ENCODE measurements around the gene TENM3. TPM values are rescaled to one million over a fixed set of nuclear protein-coding genes. Genes with fewer than 3 reads are reported as not detected.

The TENM3 gene
- total and polyA plus RNA-seq, 2 donors (not counting 3 experiments of a cell fraction or from before 2014, with no cell fraction given) = 3.2 to 6.2 TPM

DNA sequence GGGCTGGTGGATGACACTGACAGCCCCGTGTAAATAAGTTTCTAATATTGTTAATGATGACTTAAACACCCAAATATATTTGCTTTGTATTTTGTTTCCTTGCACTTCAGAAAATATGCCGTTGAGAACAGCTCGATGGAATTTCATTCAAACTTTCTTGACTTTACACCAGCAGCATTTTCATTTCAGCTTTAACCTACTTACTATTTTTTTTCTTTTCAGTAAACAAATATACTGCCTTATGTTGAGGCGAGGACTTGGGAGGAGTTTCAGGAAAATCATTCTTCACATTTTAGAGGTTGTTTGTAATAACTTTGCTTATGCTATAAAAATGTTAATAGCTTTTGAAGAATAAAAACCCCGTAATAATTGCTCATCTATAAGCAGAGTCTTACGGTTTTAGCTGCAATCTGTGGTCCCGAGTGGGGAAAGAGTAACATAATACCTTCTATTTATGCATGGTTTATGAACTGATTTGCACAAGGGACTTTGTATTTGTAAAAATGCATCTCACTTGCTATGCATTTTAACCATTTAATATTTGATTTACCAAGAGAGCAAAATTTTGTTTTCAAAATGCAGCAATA lies 14.1 kb upstream of the TENM3 start:
- Histone ChIP-seq H3K4me3 (replicated peaks in 1 of 3; ENCODE audit: insufficient read depth in 1 of 3, low read depth in 1 of 3, low read length in 3 of 3) (no peak overlapping the region), H3K79me2 (ENCODE audit: control insufficient read depth, insufficient read depth, low read length) (no peaks in the 10 kb centered on the region), H3K27ac (ENCODE audit: insufficient read depth, low read depth, low read length) (no peak overlapping the region), H3K36me3 (ENCODE audit: control insufficient read depth in 2 of 2, extremely low read depth in 1 of 2, insufficient read depth in 2 of 2, low read length in 2 of 2) (no peaks in the 10 kb centered on the region), H3K4me1 (ENCODE audit: control insufficient read depth, extremely low read depth, insufficient read depth, low read length) (no peaks in the 10 kb centered on the region), H3K4me2 (ENCODE audit: insufficient read depth, low read length) (no peak overlapping the region), H3K9me3 (replicated peaks; ENCODE audit: control insufficient read depth, insufficient read depth, low read length) (peaks cover 2% of the 10 kb centered on the region), H2AFZ (ENCODE audit: low read depth, low read length) (no peak overlapping the region), H3K27me3 (ENCODE audit: control insufficient read depth in 2 of 2, insufficient read depth in 2 of 2, low read length in 2 of 2) (no peaks in the 10 kb centered on the region), H3K9ac (replicated peaks; ENCODE audit: extremely low read depth, insufficient read depth, low read length) (no peak overlapping the region), H4K20me1 (replicated peaks; ENCODE audit: control insufficient read depth, extremely low read depth, insufficient read depth, low read length) (no peaks in the 10 kb centered on the region), H3K9me1 (replicated peaks; ENCODE audit: control insufficient read depth, extremely low read depth, insufficient read depth, low read length) (no peaks in the 10 kb centered on the region)
- FAIRE-seq = no peak
- BruUV-seq (replicated peaks) = no TSS peak
- no peak for TF ChIP-seq POLR2AphosphoS5 (IDR thresholded peaks at IDR 0.05; ENCODE audit: insufficient read depth, low read depth, low read length)
- TF ChIP-seq, protein P1, sequence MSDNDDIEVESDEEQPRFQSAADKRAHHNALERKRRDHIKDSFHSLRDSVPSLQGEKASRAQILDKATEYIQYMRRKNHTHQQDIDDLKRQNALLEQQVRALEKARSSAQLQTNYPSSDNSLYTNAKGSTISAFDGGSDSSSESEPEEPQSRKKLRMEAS (IDR thresholded peaks at IDR 0.05; ENCODE audit: insufficient read depth, insufficient read length) = no peak
- TF ChIP-seq GATA2 (IDR thresholded peaks at IDR 0.05; ENCODE audit: insufficient read depth, insufficient read length, low read depth, low read length) = no peak
- no peak for TF ChIP-seq FOS (IDR thresholded peaks at IDR 0.05; ENCODE audit: borderline replicate concordance, insufficient read depth, low read length)
- TF ChIP-seq JUN (IDR thresholded peaks at IDR 0.05; ENCODE audit: borderline replicate concordance, insufficient read depth, insufficient read length, low read depth) = no peak
- POLR2A ChIA-PET = no interaction called here
- intact Hi-C loops (cut with micrococcal nuclease) = no loop called here
- dilution Hi-C loops (cut with MboI; ENCODE audit: extremely low pct_ligation_motif_present, low sequenced_read_pairs) = no loop called here
- CTCF ChIA-PET = no interaction called here
- DNase-seq (ENCODE audit: low read depth, low spot score) = no peak

DNA sequence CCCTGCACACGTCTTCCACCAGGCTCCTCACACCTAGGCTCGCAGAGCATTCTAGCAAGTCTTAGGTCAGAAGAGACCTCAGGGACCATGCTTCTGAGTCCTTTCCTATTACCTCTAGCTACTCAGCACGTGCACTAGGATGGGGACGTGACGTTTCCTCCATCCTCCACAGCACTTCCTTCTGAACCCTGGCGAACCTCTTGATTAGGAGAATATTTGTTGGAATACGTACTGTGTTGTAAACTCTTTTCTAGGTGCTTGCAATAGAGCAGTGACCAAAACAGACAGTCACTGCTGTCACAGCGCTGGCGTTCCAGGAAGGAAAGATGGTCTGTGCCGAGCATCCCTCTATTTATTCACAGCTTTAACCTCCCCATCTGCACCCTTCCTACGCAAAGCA lies 12.9 kb upstream of the TENM3 start:
- dilution Hi-C loops (cut with MboI; ENCODE audit: extremely low pct_ligation_motif_present, low sequenced_read_pairs) = no loop called here
- Histone ChIP-seq H3K9ac (replicated peaks; ENCODE audit: extremely low read depth, insufficient read depth, low read length) (no peak overlapping the region), H3K27me3 (ENCODE audit: control insufficient read depth in 2 of 2, insufficient read depth in 2 of 2, low read length in 2 of 2) (no peaks in the 10 kb centered on the region), H4K20me1 (replicated peaks; ENCODE audit: control insufficient read depth, extremely low read depth, insufficient read depth, low read length) (no peaks in the 10 kb centered on the region), H2AFZ (ENCODE audit: low read depth, low read length) (no peak overlapping the region), H3K27ac (ENCODE audit: insufficient read depth, low read depth, low read length) (no peak overlapping the region), H3K36me3 (ENCODE audit: control insufficient read depth in 2 of 2, extremely low read depth in 1 of 2, insufficient read depth in 2 of 2, low read length in 2 of 2) (no peaks in the 10 kb centered on the region), H3K79me2 (ENCODE audit: control insufficient read depth, insufficient read depth, low read length) (no peaks in the 10 kb centered on the region), H3K4me3 (replicated peaks in 1 of 3; ENCODE audit: insufficient read depth in 1 of 3, low read depth in 1 of 3, low read length in 3 of 3) (no peak overlapping the region), H3K9me3 (replicated peaks; ENCODE audit: control insufficient read depth, insufficient read depth, low read length) (peaks cover 2% of the 10 kb centered on the region), H3K9me1 (replicated peaks; ENCODE audit: control insufficient read depth, extremely low read depth, insufficient read depth, low read length) (no peaks in the 10 kb centered on the region), H3K4me2 (ENCODE audit: insufficient read depth, low read length) (no peak overlapping the region), H3K4me1 (ENCODE audit: control insufficient read depth, extremely low read depth, insufficient read depth, low read length) (no peaks in the 10 kb centered on the region)
- TF ChIP-seq MYC (IDR thresholded peaks at IDR 0.05; ENCODE audit: low read depth, low read length) (no peak), FOS (IDR thresholded peaks at IDR 0.05; ENCODE audit: borderline replicate concordance, insufficient read depth, low read length) (no peak), JUN (IDR thresholded peaks at IDR 0.05; ENCODE audit: borderline replicate concordance, insufficient read depth, insufficient read length, low read depth) (no peak), POLR2AphosphoS5 (IDR thresholded peaks at IDR 0.05; ENCODE audit: insufficient read depth, low read depth, low read length) (no peak), GATA2 (IDR thresholded peaks at IDR 0.05; ENCODE audit: insufficient read depth, insufficient read length, low read depth, low read length) (no peak), POLR2A (IDR thresholded peaks at IDR 0.05; ENCODE audit: low read depth, low read length) (no peak), EZH2 (IDR thresholded peaks at IDR 0.05; ENCODE audit: borderline replicate concordance, low read depth, low read length, severe bottlenecking) (no peak)
- TF ChIP-seq, protein P1 (IDR thresholded peaks at IDR 0.05; ENCODE audit: insufficient read depth, insufficient read length) = no peak
- TF ChIP-seq, protein P2, sequence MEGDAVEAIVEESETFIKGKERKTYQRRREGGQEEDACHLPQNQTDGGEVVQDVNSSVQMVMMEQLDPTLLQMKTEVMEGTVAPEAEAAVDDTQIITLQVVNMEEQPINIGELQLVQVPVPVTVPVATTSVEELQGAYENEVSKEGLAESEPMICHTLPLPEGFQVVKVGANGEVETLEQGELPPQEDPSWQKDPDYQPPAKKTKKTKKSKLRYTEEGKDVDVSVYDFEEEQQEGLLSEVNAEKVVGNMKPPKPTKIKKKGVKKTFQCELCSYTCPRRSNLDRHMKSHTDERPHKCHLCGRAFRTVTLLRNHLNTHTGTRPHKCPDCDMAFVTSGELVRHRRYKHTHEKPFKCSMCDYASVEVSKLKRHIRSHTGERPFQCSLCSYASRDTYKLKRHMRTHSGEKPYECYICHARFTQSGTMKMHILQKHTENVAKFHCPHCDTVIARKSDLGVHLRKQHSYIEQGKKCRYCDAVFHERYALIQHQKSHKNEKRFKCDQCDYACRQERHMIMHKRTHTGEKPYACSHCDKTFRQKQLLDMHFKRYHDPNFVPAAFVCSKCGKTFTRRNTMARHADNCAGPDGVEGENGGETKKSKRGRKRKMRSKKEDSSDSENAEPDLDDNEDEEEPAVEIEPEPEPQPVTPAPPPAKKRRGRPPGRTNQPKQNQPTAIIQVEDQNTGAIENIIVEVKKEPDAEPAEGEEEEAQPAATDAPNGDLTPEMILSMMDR (IDR thresholded peaks at IDR 0.05; ENCODE audit: extremely low read depth in 1 of 2, insufficient read depth in 1 of 2, low read depth in 1 of 2, low read length in 2 of 2) = no peak
- no peak for FAIRE-seq
- no peak for DNase-seq (ENCODE audit: low read depth, low spot score)
- intact Hi-C loops (cut with micrococcal nuclease) = no loop called here
- no TSS peak for BruUV-seq (replicated peaks)
- ChIA-PET POLR2A (no interaction called here), CTCF (interaction anchor here (1.2 kb wide), 1 partner anchor 24 kb away, joined by 3 read pairs; no protein-coding TSS in a partner anchor)
